SK-N-SH (cell line): ENCODE measurements around the gene GPR75. TPM values are rescaled to one million over a fixed set of nuclear protein-coding genes. Genes with fewer than 3 reads are reported as not detected.

Experiments used
- CTCF ChIA-PET: fragments of 300-600, 350-600 bp; formaldehyde crosslinking; extraction: SDS; loops from one replicate; lab custom pipeline; 2021; lab: Yijun Ruan, JAX
- POLR2A ChIA-PET: fragments of 350-600 bp; sonication (Branson Sonifier 250); formaldehyde crosslinking; extraction: SDS; loops from one replicate; lab custom pipeline; 2020; ENCODE audit warnings: antibody characterized with exemption, inconsistent platforms; lab: Yijun Ruan, JAX
- DNase-seq: peaks from one replicate; pipeline ENCODE4 v3.0.0; 2012
- H2AFZ ChIP-seq: fragments of 200-600 bp; sonication (generic); 2 replicates; pipeline ENCODE4 v1.8.1; 2016; ENCODE audit warnings: antibody characterized with exemption, mild to moderate bottlenecking, low read depth
- H3F3A ChIP-seq: fragments of 200-600 bp; sonication (generic); replicated peaks from 2 replicates; pipeline ENCODE3; 2016; ENCODE audit warnings: antibody characterized with exemption, mild to moderate bottlenecking; ENCODE audit not compliant: insufficient read depth
- H3K27ac ChIP-seq, 2 experiments: fragments of 200-500 bp in 1 of 2; fragments of 200-600 bp in 1 of 2; sonication (Bioruptor generic) in 1 of 2; sonication (generic), shearing (Covaris generic) in 1 of 2; 2 replicates each; pipeline versions ENCODE4 v1.5.1 to v1.6.1; 2014 to 2016; ENCODE audit warnings: low read depth in 2 of 2, inconsistent platforms in 1 of 2, low read length in 1 of 2, mild to moderate bottlenecking in 1 of 2, mixed read lengths in 1 of 2
- H3K27me3 ChIP-seq: fragments of 200-600 bp; sonication (generic), shearing (Covaris generic); 2 replicates; pipeline ENCODE4 v1.6.1; 2016; ENCODE audit warnings: mixed run types; ENCODE audit not compliant: insufficient read depth
- H3K36me3 ChIP-seq, 2 experiments: fragments of 200-500 bp in 1 of 2; fragments of 200-600 bp in 1 of 2; sonication (Bioruptor generic) in 1 of 2; sonication (generic) in 1 of 2; replicated peaks in 1 of 2; 2 replicates each; pipeline versions ENCODE3 to v1.5.1; 2014 to 2016; ENCODE audit warnings: low read length in 1 of 2, mild to moderate bottlenecking in 1 of 2; ENCODE audit not compliant: insufficient read depth in 2 of 2, control insufficient read depth in 1 of 2
- H3K4me1 ChIP-seq, 2 experiments: fragments of 200-500 bp in 1 of 2; fragments of 200-600 bp in 1 of 2; sonication (Bioruptor generic) in 1 of 2; sonication (generic), shearing (Covaris generic) in 1 of 2; 2 replicates each; pipeline versions ENCODE4 v1.5.1 to v1.6.1; 2014 to 2016; ENCODE audit warnings: low read depth in 1 of 2, low read length in 1 of 2, mixed run types in 1 of 2; ENCODE audit not compliant: insufficient read depth in 2 of 2, control insufficient read depth in 1 of 2
- H3K4me2 ChIP-seq: fragments of 200-600 bp; sonication (generic), shearing (Covaris generic); 2 replicates; pipeline ENCODE4 v1.6.1; 2017; ENCODE audit warnings: mixed run types
- H3K4me3 ChIP-seq, 2 experiments: fragments of 200-500 bp in 1 of 2; fragments of 200-600 bp in 1 of 2; sonication (Bioruptor generic) in 1 of 2; sonication (generic), shearing (Covaris generic) in 1 of 2; 2 replicates each; pipeline versions ENCODE4 v1.5.1 to v1.8.1; 2014 to 2016; ENCODE audit warnings: low read depth in 2 of 2, inconsistent platforms in 1 of 2, low read length in 1 of 2, mild to moderate bottlenecking in 1 of 2, mixed read lengths in 1 of 2, moderate library complexity in 1 of 2
- H3K79me2 ChIP-seq: fragments of 200-600 bp; sonication (generic); 2 replicates; pipeline ENCODE4 v1.8.1; 2017; ENCODE audit warnings: mild to moderate bottlenecking; ENCODE audit not compliant: insufficient read depth
- H3K9ac ChIP-seq: fragments of 200-600 bp; sonication (generic); 2 replicates; pipeline ENCODE4 v1.6.1; 2017; ENCODE audit warnings: mixed run types
- H3K9me2 ChIP-seq: fragments of 200-600 bp; sonication (generic); 2 replicates; pipeline ENCODE4 v1.6.1; 2017; ENCODE audit warnings: mixed run types
- H3K9me3 ChIP-seq: fragments of 200-600 bp; sonication (generic); 2 replicates; pipeline ENCODE4 v1.6.1; 2017; ENCODE audit warnings: mixed run types, mild to moderate bottlenecking, moderate library complexity
- H4K20me1 ChIP-seq: fragments of 200-600 bp; sonication (generic); 2 replicates; pipeline ENCODE4 v1.6.1; 2017; ENCODE audit warnings: mild to moderate bottlenecking, mixed run types; ENCODE audit not compliant: insufficient read depth
- EZH2phosphoT487 ChIP-seq: fragments of 200-600 bp; sonication (generic); IDR thresholded peaks from 2 replicates; pipeline ENCODE4 v1.6.1; 2017; ENCODE audit warnings: low read depth, mixed run types, mild to moderate bottlenecking, antibody characterized with exemption, moderate library complexity, borderline replicate concordance
- FOXM1 ChIP-seq: IDR thresholded peaks from 2 replicates; pipeline ENCODE4 v1.4.0; 2012; ENCODE audit warnings: low read depth, mild to moderate bottlenecking
- GABPA ChIP-seq: IDR thresholded peaks from 2 replicates; pipeline ENCODE4 v1.4.0; 2012; ENCODE audit warnings: low read depth, mild to moderate bottlenecking
- IRF3 ChIP-seq: fragments of 150-350 bp; IDR thresholded peaks from 2 replicates; pipeline ENCODE4 v1.6.1; 2016; ENCODE audit warnings: mild to moderate bottlenecking, low read depth, low read length
- NFIC ChIP-seq: IDR thresholded peaks from 2 replicates; pipeline ENCODE4 v1.4.0; 2012; ENCODE audit warnings: borderline replicate concordance
- POLR2AphosphoS5 ChIP-seq: IDR thresholded peaks from 2 replicates; pipeline ENCODE4 v1.6.1; 2012; ENCODE audit warnings: low read depth, low read length
- RAD21 ChIP-seq: IDR thresholded peaks from 2 replicates; pipeline ENCODE4 v1.6.1; 2012; ENCODE audit warnings: mild to moderate bottlenecking, low read length
- RCOR1 ChIP-seq: fragments of 150-350 bp; IDR thresholded peaks from 2 replicates; pipeline ENCODE4 v1.6.1; 2017; ENCODE audit warnings: antibody characterized with exemption, low read length
- RFX5 ChIP-seq: IDR thresholded peaks from 2 replicates; pipeline ENCODE4 v1.6.1; 2012; ENCODE audit warnings: mild to moderate bottlenecking, improper control_type of control experiment, low read length
- TAF1 ChIP-seq: IDR thresholded peaks from 2 replicates; pipeline ENCODE4 v1.6.1; 2012; ENCODE audit warnings: low read depth, mild to moderate bottlenecking, low read length, moderate library complexity, borderline replicate concordance
- WGBS: methylation state at CpG from one replicate; pipeline ENCODE4 v1.1.6; 2017; ENCODE audit warnings: low lambda C conversion rate; 5-methylcytosine and 5-hydroxymethylcytosine counted together
- polyA plus RNA-seq, 3 experiments: library from polyadenylated mRNA; depleted of rRNA; stranded (reverse); fragments of >200 nt; gene quantifications; 2 replicates each; pipeline ENCODE4 v1.2.3, GENCODE V29; 2012
- TF ChIP-seq, protein P1 (sequence below): IDR thresholded peaks from 2 replicates; pipeline ENCODE4 v1.6.1; 2012; ENCODE audit warnings: mild to moderate bottlenecking, low read depth, low read length, moderate library complexity

GPR75 gene
- polyA plus RNA-seq, 1 of the 3 experiments (the other 2 are of a cell fraction): 1.8 TPM

- no peaks in the 10 kb centered on the region for H3K9me2 ChIP-seq
- peaks cover 40 to 49% of the 10 kb centered on the region in 2 experiments for H3K36me3 ChIP-seq
- POLR2A ChIA-PET: interaction anchor here (0.9 kb wide), 1 partner anchor 94 kb away, joined by 3 read pairs; the partner anchor contains the start of gene PSME4
- peaks cover 7% of the 10 kb centered on the region for H3F3A ChIP-seq
- 32% methylated on average over 1 of the region's 1 CpG for WGBS
- no peaks in the 10 kb centered on the region for H4K20me1 ChIP-seq
- DNase-seq: no peak
- no peaks in the 10 kb centered on the region for H3K79me2 ChIP-seq
- H3K27me3 ChIP-seq: no peaks in the 10 kb centered on the region
- H3K9me3 ChIP-seq: no peaks in the 10 kb centered on the region
- H3K27ac ChIP-seq: no peak overlapping the region; a peak in 1 of 4 replicates
- no peak overlapping the region for H3K9ac ChIP-seq
- H3K4me3 ChIP-seq: no peak overlapping the region
- H3K4me2 ChIP-seq: no peak overlapping the region
- no peak overlapping the region for H2AFZ ChIP-seq
- CTCF ChIA-PET: interaction anchor here (0.6 kb wide), 1 partner anchor 12 kb away, joined by 3 read pairs; no protein-coding TSS in a partner anchor
- H3K4me1 ChIP-seq: peaks cover 0 to 13% of the 10 kb centered on the region in 2 experiments; a peak in 3 of 4 replicates
- no peak for TF ChIP-seq IRF3
- TF ChIP-seq, protein P1, sequence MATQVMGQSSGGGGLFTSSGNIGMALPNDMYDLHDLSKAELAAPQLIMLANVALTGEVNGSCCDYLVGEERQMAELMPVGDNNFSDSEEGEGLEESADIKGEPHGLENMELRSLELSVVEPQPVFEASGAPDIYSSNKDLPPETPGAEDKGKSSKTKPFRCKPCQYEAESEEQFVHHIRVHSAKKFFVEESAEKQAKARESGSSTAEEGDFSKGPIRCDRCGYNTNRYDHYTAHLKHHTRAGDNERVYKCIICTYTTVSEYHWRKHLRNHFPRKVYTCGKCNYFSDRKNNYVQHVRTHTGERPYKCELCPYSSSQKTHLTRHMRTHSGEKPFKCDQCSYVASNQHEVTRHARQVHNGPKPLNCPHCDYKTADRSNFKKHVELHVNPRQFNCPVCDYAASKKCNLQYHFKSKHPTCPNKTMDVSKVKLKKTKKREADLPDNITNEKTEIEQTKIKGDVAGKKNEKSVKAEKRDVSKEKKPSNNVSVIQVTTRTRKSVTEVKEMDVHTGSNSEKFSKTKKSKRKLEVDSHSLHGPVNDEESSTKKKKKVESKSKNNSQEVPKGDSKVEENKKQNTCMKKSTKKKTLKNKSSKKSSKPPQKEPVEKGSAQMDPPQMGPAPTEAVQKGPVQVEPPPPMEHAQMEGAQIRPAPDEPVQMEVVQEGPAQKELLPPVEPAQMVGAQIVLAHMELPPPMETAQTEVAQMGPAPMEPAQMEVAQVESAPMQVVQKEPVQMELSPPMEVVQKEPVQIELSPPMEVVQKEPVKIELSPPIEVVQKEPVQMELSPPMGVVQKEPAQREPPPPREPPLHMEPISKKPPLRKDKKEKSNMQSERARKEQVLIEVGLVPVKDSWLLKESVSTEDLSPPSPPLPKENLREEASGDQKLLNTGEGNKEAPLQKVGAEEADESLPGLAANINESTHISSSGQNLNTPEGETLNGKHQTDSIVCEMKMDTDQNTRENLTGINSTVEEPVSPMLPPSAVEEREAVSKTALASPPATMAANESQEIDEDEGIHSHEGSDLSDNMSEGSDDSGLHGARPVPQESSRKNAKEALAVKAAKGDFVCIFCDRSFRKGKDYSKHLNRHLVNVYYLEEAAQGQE: no peak
- no peak for TF ChIP-seq RAD21
- TF ChIP-seq RCOR1: no peak
- TF ChIP-seq POLR2AphosphoS5: no peak
- TF ChIP-seq TAF1: no peak
- no peak for TF ChIP-seq RFX5
Measured at GRCh38 chr2:53877112-53877511, 17.3 kb upstream of the GPR75 start.

GRCh38 chr2:53874401-53874950, 14.7 kb upstream of the GPR75 start:
- Histone ChIP-seq H4K20me1 (no peaks in the 10 kb centered on the region), H3K9ac (no peak overlapping the region), H3K4me1 (no peaks in the 10 kb centered on the region), H3K79me2 (no peaks in the 10 kb centered on the region), H3K9me2 (no peaks in the 10 kb centered on the region), H3K36me3 (peaks cover 34 to 56% of the 10 kb centered on the region in 2 experiments), H3K9me3 (no peaks in the 10 kb centered on the region), H3K4me3 (no peak overlapping the region)
- DNase-seq: no peak
- ChIA-PET POLR2A (no interaction called here), CTCF (no interaction called here)
- TF ChIP-seq, protein P1: no peak
- TF ChIP-seq EZH2phosphoT487 (no peak), GABPA (no peak), FOXM1 (no peak), NFIC (no peak)
- TF ChIP-seq, all 33 proteins: peak for 0
- 98% methylated on average over 7 of the region's 7 CpGs for WGBS
- Histone ChIP-seq H3K27ac (no peak overlapping the region), H3F3A (peaks cover 4% of the 10 kb centered on the region), H3K4me2 (no peak overlapping the region), H3K27me3 (no peaks in the 10 kb centered on the region), H2AFZ (no peak overlapping the region)
